GM19328 (cell line): ENCODE measurements around the gene NDST4.

ENCODE experiments used
- ATAC-seq: cut with Tn5 transposase; IDR thresholded peaks from one replicate; pipeline ENCODE4 v1.9.1; 2021; ENCODE audit warnings: mild to moderate bottlenecking, moderate library complexity; ENCODE audit not compliant: unreplicated experiment

NDST4 gene

DNA sequence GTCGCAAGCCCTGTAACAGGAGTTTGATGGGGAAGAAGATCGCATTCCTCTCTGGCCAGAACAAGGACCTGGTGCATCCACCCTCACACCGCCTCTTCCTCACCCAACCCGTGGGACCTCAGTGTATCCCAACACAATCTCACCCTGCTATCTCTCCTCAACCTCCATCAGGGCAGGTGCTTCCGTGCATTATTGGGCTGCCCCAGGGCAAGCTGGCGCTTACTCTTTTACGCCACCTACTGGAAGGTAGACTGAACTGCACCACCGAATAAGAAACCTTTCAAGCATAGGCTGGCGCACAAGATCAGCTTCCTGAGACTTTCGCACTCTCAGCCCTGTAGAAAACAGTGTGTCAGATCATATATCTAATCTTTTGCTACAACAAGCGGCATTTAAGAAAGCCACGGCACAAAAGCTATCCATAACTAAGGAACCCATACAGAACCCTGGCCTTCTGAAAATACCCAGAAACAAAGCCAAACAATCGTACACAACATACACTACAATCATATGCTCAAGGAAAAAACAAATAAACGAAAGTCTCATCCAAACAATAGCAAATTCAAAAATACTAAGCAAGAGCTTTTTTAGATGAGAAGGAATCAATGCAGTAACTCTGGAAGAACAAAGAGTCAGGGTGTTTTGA, 305.5 kb downstream of the NDST4 start:
- peak; percentile 100 for ATAC-seq

DNA sequence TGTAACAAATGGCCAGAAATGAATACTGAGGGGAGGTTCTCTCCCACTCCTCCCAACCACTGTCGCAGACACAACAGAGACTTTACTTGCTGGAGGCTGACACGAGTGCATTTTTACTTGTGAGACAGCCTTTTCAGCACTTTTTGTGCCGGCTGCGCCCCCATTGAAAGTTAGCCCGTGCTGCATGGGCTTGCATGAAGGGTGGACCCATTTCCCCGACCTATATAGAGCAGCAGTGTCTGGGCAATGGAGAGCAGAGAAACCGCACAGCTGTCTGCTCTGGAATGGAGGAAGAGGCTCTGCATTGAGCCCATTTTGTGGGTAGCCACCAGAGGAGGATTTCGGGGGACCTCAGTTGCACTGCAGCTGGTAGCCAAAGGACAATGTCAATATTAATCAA, 306.1 kb downstream of the NDST4 start:
- peak; percentile 5 for ATAC-seq

DNA sequence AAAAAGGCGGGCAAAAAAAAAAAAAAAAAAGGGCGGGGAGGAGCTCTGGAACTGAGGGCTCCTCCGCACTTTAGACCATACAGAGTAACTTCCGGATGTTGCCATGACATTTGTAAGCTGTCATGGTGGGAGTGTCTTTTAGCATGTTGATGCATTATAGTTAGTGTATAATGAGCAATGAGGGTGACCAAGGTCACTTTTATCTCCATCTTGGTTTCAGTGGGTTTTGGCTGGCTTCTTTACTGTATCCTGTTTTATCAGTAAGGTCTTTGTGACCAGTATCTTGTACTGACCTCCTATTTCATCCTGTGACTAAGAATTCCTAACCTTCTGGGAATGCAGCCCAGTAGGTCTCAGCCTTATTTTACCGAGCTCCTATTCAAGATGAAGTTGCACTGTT, 321.4 kb downstream of the NDST4 start:
- no peak for ATAC-seq

DNA sequence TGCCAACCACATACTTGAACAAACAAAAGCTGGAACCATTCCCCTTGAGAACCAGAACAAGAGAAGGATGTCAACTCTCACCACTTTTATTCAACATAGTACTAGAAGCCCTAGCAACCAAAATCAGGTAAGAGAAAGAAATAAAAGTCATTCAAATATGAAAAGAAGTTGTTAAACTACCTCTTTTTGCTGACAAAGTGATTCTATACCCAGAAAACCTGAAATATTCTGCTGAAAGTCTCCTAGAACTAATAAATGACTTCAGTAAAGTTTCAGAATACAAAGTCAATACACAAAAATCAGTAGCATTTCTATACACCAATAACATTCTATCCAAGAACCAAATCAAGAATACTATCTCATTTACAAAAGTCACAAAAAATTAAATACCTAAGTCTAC, 327.9 kb downstream of the NDST4 start:
- no peak for ATAC-seq

GRCh38 chr4:114783215-114783595, 330.2 kb downstream of the NDST4 start:
- no peak for ATAC-seq

DNA sequence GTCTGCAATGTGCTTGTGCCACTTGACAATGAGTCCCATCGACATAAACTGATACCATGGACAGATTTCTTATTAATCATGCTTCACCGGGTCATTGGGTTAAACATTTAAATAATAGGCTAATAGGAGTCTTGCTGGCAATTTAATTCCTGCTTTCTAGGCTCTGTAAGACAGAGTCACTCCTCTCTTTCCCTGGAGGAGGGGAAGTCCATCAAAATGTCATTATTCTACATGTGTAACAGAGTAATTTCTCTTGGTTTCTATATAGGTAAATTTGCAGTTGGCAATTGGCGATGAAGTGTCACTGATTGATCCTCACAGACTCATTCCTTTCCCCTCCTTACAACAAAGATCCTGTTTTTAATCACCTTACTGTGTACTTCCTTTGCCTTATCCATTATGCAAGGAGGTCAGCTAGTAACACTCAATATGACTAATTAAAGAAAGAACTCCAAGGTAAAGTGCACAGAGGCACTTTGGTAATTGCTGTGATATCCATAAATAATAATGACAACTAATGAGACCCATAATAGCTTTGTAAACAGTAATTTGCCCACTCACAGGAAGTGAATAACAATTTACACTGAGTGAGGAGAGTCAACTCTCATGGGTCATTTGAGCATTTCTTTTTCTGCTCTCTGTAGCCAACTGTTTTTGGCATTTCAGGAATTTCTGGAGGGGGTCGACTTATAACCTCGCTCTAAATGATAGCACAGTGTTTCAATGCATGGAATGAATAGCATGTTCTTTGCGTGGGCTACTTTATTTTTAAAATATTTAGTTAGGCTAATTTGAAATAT, 330.8 kb downstream of the NDST4 start:
- no peak for ATAC-seq

DNA sequence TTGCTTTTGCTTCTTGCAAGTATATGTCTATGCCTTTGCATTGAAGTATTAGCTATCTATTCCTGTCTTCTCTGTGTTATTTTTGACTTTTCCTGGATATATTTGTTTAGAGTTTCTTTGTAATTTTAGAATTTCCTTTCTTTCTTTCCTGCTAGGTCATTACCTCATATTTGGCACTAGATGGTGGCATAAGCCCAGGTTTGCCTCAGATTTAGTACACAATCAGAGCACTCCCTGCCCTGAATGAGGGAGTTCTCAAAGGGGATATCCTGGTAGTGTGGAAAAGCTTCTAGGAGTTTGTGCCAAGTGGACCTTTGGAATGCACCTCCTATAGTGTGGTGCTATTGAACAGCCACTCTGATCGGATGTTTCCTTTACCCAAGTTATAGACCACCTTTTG, 333.2 kb downstream of the NDST4 start:
- no peak for ATAC-seq
